ENCODE data around the gene SEMA5B.

DNA sequence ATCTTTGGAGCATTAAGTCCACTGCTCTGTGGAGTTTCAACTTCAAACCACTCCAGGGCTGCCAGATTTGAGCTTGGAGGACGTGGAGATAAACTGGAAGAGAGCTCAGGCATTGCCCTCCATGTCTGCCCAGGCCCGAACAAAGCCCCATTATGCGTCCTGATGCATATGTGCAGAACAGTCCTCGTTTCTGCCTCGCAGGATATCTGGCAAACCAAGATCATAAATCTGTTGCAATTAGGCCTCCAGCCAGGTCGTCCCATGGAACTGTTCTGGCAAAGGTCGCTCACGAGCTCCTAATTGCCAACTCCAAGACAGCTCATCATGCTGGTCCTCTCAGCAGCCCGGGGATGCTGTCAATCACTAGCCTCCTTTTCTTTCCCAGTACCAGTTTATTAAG is 91.2 kb downstream of the SEMA5B start:
- TF ChIP-seq POLR2A (IDR thresholded peaks at IDR 0.05; ENCODE audit: low read depth, low read length) (no peak), POLR2AphosphoS5 (IDR thresholded peaks at IDR 0.05; ENCODE audit: low read depth, low read length) (no peak), SPI1 (IDR thresholded peaks at IDR 0.05; ENCODE audit: low read depth, low read length) (no peak)
